Liver (tissue), 9 donors: Measurements from ENCODE around the gene TH. TPM values are rescaled to one million over a fixed set of nuclear protein-coding genes. Genes with fewer than 3 reads are reported as not detected.

Experiments
- DNase-seq: peaks from one replicate; pipeline ENCODE4 v3.0.0-alpha.2; 2017; ENCODE audit warnings: low spot score
- H3K27ac ChIP-seq, 2 donors: one replicate each; pipeline ENCODE4 v1.7.0; 2013; ENCODE audit warnings: inconsistent platforms in 2 of 2, low read length in 2 of 2, control low read depth in 1 of 2, low read depth in 1 of 2, mild to moderate bottlenecking in 1 of 2
- H3K27me3 ChIP-seq, 4 donors: one replicate each; pipeline versions ENCODE4 v1.6.1 to v1.7.0; 2013; ENCODE audit warnings: low read length in 3 of 4, inconsistent platforms in 1 of 4, mild to moderate bottlenecking in 1 of 4, moderate library complexity in 1 of 4; ENCODE audit not compliant: control insufficient read depth in 4 of 4, insufficient read depth in 4 of 4
- H3K36me3 ChIP-seq, 4 donors: one replicate each; pipeline versions ENCODE4 v1.6.1 to v1.7.0; 2013; ENCODE audit warnings: low read length in 3 of 4, mild to moderate bottlenecking in 3 of 4, low read depth in 1 of 4, moderate library complexity in 1 of 4; ENCODE audit not compliant: control insufficient read depth in 4 of 4, insufficient read depth in 3 of 4
- H3K4me1 ChIP-seq, 4 donors: one replicate each; pipeline versions ENCODE4 v1.6.1 to v1.7.0; 2013; ENCODE audit warnings: low read length in 3 of 4, mild to moderate bottlenecking in 3 of 4, moderate library complexity in 1 of 4; ENCODE audit not compliant: control insufficient read depth in 4 of 4, insufficient read depth in 4 of 4
- H3K4me3 ChIP-seq, 3 donors: one replicate each; pipeline versions ENCODE4 v1.6.1 to v1.7.0; 2013; ENCODE audit warnings: low read length in 3 of 3, control low read depth in 1 of 3, low read depth in 1 of 3, mild to moderate bottlenecking in 1 of 3
- H3K9ac ChIP-seq, 2 donors: one replicate each; pipeline ENCODE4 v1.7.0; 2013; ENCODE audit warnings: low read length in 2 of 2, mild to moderate bottlenecking in 2 of 2, moderate library complexity in 2 of 2, control low read depth in 1 of 2, low read depth in 1 of 2
- H3K9me3 ChIP-seq, 4 donors: one replicate each; pipeline versions ENCODE4 v1.6.1 to v1.7.0; 2013; ENCODE audit warnings: low read length in 3 of 4; ENCODE audit not compliant: control insufficient read depth in 4 of 4
- EGR1 ChIP-seq, 2 donors: IDR thresholded peaks; 2 replicates each; pipeline ENCODE4 v1.6.1; 2016 to 2018; ENCODE audit warnings: antibody characterized with exemption in 2 of 2, low read depth in 2 of 2
- FOXA2 ChIP-seq: IDR thresholded peaks from 2 replicates; pipeline ENCODE4 v1.6.1; 2016; ENCODE audit warnings: antibody characterized with exemption
- GABPA ChIP-seq, 2 donors: IDR thresholded peaks in 1 of 2; conservative IDR thresholded peaks in 1 of 2; 2 replicates each; pipeline ENCODE4 v1.6.1; 2016; ENCODE audit warnings: antibody characterized with exemption in 2 of 2, mild to moderate bottlenecking in 1 of 2, moderate library complexity in 1 of 2
- HNF4A ChIP-seq, 2 donors: conservative IDR thresholded peaks; 2 replicates each; pipeline ENCODE4 v1.6.1; 2016; ENCODE audit warnings: antibody characterized with exemption in 2 of 2, mild to moderate bottlenecking in 2 of 2
- HNF4G ChIP-seq: IDR thresholded peaks from 2 replicates; pipeline ENCODE4 v1.6.1; 2016; ENCODE audit warnings: antibody characterized with exemption
- JUND ChIP-seq, 2 donors: IDR thresholded peaks; 2 replicates each; pipeline ENCODE4 v1.6.1; 2016; ENCODE audit warnings: antibody characterized with exemption in 2 of 2
- NR2F2 ChIP-seq: IDR thresholded peaks from 2 replicates; pipeline ENCODE4 v1.6.1; 2016; ENCODE audit warnings: antibody characterized with exemption
- RAD21 ChIP-seq, 2 donors: IDR thresholded peaks; 2 replicates each; pipeline ENCODE4 v1.6.1; 2016; ENCODE audit warnings: antibody characterized with exemption in 2 of 2, mild to moderate bottlenecking in 2 of 2
- RXRA ChIP-seq, 2 donors: IDR thresholded peaks; 2 replicates each; pipeline ENCODE4 v1.6.1; 2017 to 2018; ENCODE audit warnings: antibody characterized with exemption in 2 of 2, mild to moderate bottlenecking in 1 of 2
- SP1 ChIP-seq: IDR thresholded peaks from 2 replicates; pipeline ENCODE4 v1.6.1; 2018; ENCODE audit warnings: antibody characterized with exemption, mild to moderate bottlenecking
- YY1 ChIP-seq: IDR thresholded peaks from 2 replicates; pipeline ENCODE4 v1.6.1; 2016; ENCODE audit warnings: antibody characterized with exemption, mild to moderate bottlenecking
- WGBS: extraction: QIAGEN DNeasy Blood & Tissue Kit; methylation state at CpG from one replicate; pipeline ENCODE4 v1.1.7; 2013; 5-methylcytosine and 5-hydroxymethylcytosine counted together
- polyA plus RNA-seq, 2 donors: library from polyadenylated mRNA; stranded (reverse) in 1 of 2; unstranded in 1 of 2; fragments of 200-250 nt in 1 of 2; fragments of >200 nt in 1 of 2; fragmentation: Nextera tagmentation in 1 of 2; extraction: Ambion mirVana in 1 of 2; gene quantifications; one replicate each; pipeline versions ENCODE4 v1.2.1 to v1.2.3, GENCODE V29; 2013 to 2015
- total RNA-seq, 2 donors: library from RNA; depleted of rRNA; stranded (reverse); fragments of >200 nt; gene quantifications; one replicate each; pipeline ENCODE4 v1.2.3, GENCODE V29; 2014
- TF ChIP-seq, protein P1 (sequence below): fragments of 150-350 bp; IDR thresholded peaks from 2 replicates; pipeline ENCODE4 v1.5.1; 2017; ENCODE audit warnings: improper control_type of control experiment, low read depth, low read length; ENCODE audit not compliant: missing input control
- TF ChIP-seq, protein P2 (sequence below): IDR thresholded peaks from 2 replicates; pipeline ENCODE4 v1.6.1; 2016; ENCODE audit warnings: antibody characterized with exemption
- TF ChIP-seq, protein P3 (sequence below): IDR thresholded peaks from 2 replicates; pipeline ENCODE4 v1.6.1; 2016; ENCODE audit warnings: antibody characterized with exemption, mild to moderate bottlenecking
- TF ChIP-seq, protein P4 (sequence below): IDR thresholded peaks from 2 replicates; pipeline ENCODE4 v1.6.1; 2016; ENCODE audit warnings: antibody characterized with exemption
- TF ChIP-seq, protein P5 (sequence below): IDR thresholded peaks from 2 replicates; pipeline ENCODE4 v1.6.1; 2016; ENCODE audit warnings: antibody characterized with exemption
- donor health status: healthy.
- donor health status: healthy.
- donor health status: healthy.
- donor health status: healthy.
- donor health status: healthy.

Gene TH
- total and polyA plus RNA-seq, 4 donors = 0.13 to 0.24 TPM; not detected in 2

DNA sequence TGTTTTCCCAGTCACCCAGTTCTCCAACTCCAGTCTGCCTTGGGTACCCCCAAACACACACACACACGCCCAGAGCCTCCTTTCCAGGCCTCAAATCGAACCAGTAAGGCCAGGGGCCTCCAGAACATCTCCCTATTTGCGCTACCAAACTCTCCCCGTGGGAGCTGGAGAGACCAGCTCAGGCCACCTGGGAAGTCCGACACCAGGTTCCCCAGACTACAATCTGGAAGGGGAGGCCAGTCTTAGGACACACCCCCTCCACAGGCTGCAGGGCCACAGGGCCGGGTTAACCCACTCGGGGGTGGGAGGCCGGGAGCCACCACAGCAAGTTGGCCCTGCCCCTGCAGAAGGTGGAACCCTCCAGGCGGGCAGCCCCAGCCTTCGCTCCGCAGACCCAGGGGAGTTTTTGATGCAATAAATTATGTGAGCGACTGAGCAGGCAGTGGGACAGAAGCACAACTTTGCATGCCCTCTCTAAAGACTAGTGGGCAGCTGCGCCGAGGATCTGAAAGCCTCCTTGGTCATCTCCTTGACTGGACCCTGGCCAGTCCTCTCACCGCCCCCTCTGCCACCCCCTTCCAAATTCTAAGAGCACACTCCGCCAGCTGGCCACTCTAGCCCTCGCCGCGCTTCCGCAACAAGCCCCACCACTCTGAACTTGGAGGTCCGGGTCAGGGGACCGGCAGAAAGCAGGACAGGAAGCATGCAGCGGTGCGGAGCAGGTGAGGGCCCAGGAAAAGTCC is 35.2 kb downstream of the TH start:
- Histone ChIP-seq H3K27ac (no peak overlapping the region), H3K4me1 (peaks cover 15 to 57% (median 37%) of the 10 kb centered on the region in 4 donors), H3K9me3 (no peaks in the 10 kb centered on the region), H3K9ac (no peak overlapping the region), H3K27me3 (no peaks in the 10 kb centered on the region), H3K4me3 (no peak overlapping the region), H3K36me3 (peaks cover 5 to 25% (median 17%) of the 10 kb centered on the region in 4 donors)
- DNase-seq = no peak
- TF ChIP-seq NR2F2 = no peak
- no peak for TF ChIP-seq RXRA (IDR thresholded peaks at IDR 0.05)
- no peak for TF ChIP-seq HNF4A (conservative IDR thresholded peaks at IDR 0.05)
- no peak for TF ChIP-seq SP1
- TF ChIP-seq, protein P1, sequence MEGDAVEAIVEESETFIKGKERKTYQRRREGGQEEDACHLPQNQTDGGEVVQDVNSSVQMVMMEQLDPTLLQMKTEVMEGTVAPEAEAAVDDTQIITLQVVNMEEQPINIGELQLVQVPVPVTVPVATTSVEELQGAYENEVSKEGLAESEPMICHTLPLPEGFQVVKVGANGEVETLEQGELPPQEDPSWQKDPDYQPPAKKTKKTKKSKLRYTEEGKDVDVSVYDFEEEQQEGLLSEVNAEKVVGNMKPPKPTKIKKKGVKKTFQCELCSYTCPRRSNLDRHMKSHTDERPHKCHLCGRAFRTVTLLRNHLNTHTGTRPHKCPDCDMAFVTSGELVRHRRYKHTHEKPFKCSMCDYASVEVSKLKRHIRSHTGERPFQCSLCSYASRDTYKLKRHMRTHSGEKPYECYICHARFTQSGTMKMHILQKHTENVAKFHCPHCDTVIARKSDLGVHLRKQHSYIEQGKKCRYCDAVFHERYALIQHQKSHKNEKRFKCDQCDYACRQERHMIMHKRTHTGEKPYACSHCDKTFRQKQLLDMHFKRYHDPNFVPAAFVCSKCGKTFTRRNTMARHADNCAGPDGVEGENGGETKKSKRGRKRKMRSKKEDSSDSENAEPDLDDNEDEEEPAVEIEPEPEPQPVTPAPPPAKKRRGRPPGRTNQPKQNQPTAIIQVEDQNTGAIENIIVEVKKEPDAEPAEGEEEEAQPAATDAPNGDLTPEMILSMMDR = no peak
- TF ChIP-seq, protein P2, sequence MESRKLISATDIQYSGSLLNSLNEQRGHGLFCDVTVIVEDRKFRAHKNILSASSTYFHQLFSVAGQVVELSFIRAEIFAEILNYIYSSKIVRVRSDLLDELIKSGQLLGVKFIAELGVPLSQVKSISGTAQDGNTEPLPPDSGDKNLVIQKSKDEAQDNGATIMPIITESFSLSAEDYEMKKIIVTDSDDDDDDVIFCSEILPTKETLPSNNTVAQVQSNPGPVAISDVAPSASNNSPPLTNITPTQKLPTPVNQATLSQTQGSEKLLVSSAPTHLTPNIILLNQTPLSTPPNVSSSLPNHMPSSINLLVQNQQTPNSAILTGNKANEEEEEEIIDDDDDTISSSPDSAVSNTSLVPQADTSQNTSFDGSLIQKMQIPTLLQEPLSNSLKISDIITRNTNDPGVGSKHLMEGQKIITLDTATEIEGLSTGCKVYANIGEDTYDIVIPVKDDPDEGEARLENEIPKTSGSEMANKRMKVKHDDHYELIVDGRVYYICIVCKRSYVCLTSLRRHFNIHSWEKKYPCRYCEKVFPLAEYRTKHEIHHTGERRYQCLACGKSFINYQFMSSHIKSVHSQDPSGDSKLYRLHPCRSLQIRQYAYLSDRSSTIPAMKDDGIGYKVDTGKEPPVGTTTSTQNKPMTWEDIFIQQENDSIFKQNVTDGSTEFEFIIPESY = no peak
- no peak for TF ChIP-seq EGR1 (IDR thresholded peaks at IDR 0.05; ENCODE audit: low read depth in 2 of 2)
- TF ChIP-seq, protein P3, sequence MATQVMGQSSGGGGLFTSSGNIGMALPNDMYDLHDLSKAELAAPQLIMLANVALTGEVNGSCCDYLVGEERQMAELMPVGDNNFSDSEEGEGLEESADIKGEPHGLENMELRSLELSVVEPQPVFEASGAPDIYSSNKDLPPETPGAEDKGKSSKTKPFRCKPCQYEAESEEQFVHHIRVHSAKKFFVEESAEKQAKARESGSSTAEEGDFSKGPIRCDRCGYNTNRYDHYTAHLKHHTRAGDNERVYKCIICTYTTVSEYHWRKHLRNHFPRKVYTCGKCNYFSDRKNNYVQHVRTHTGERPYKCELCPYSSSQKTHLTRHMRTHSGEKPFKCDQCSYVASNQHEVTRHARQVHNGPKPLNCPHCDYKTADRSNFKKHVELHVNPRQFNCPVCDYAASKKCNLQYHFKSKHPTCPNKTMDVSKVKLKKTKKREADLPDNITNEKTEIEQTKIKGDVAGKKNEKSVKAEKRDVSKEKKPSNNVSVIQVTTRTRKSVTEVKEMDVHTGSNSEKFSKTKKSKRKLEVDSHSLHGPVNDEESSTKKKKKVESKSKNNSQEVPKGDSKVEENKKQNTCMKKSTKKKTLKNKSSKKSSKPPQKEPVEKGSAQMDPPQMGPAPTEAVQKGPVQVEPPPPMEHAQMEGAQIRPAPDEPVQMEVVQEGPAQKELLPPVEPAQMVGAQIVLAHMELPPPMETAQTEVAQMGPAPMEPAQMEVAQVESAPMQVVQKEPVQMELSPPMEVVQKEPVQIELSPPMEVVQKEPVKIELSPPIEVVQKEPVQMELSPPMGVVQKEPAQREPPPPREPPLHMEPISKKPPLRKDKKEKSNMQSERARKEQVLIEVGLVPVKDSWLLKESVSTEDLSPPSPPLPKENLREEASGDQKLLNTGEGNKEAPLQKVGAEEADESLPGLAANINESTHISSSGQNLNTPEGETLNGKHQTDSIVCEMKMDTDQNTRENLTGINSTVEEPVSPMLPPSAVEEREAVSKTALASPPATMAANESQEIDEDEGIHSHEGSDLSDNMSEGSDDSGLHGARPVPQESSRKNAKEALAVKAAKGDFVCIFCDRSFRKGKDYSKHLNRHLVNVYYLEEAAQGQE = no peak
- TF ChIP-seq, protein P4, sequence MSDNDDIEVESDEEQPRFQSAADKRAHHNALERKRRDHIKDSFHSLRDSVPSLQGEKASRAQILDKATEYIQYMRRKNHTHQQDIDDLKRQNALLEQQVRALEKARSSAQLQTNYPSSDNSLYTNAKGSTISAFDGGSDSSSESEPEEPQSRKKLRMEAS = no peak
- TF ChIP-seq JUND (IDR thresholded peaks at IDR 0.05) = no peak
- TF ChIP-seq FOXA2 = no peak
- TF ChIP-seq RAD21 (IDR thresholded peaks at IDR 0.05) = no peak
- TF ChIP-seq, protein P5, sequence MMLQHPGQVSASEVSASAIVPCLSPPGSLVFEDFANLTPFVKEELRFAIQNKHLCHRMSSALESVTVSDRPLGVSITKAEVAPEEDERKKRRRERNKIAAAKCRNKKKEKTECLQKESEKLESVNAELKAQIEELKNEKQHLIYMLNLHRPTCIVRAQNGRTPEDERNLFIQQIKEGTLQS = no peak
- TF ChIP-seq YY1 = no peak
- no peak for TF ChIP-seq GABPA (IDR thresholded peaks at IDR 0.05 in 1 of 2, conservative IDR thresholded peaks at IDR 0.05 in 1 of 2)
- TF ChIP-seq HNF4G = no peak
- WGBS = 71% methylated on average over 24 of the region's 24 CpGs
